Putamen (tissue), 1 donor: ENCODE data around the gene SLC25A15.
"Not testable (repeated sequence)": the region's sequence is repeated elsewhere in the genome, so short reads cannot be mapped to it uniquely, and the experiment has no call there.

Experiments used
- DNase-seq: peaks from one replicate; pipeline ENCODE4 v3.0.0-alpha.2; 2016; ENCODE audit warnings: low spot score

The SLC25A15 gene

GRCh38 chr13:40781717-40782116 is 7.7 kb upstream of the SLC25A15 start:
- no peak for DNase-seq

GRCh38 chr13:40782971-40783370 is 6.4 kb upstream of the SLC25A15 start:
- DNase-seq = not testable (repeated sequence)

GRCh38 chr13:40784540-40784939 is 4.9 kb upstream of the SLC25A15 start:
- DNase-seq = no peak

- DNase-seq = no peak
These were observed 2.8 kb upstream of the SLC25A15 start for GRCh38 chr13:40786568-40786996.

- no peak for DNase-seq
These were observed 2.3 kb upstream of the SLC25A15 start for GRCh38 chr13:40787062-40787461.

- DNase-seq = not testable (repeated sequence)
These were observed 704 bp upstream of the SLC25A15 start for GRCh38 chr13:40788540-40789274.

- DNase-seq = no peak
These were observed 774 bp downstream of the SLC25A15 start for GRCh38 chr13:40790154-40790616.

- DNase-seq = no peak
These were observed 3.1 kb downstream of the SLC25A15 start for GRCh38 chr13:40792284-40793051.

GRCh38 chr13:40793339-40793738 is 3.9 kb downstream of the SLC25A15 start:
- no peak for DNase-seq

- no peak for DNase-seq
These were observed 5.3 kb downstream of the SLC25A15 start for GRCh38 chr13:40794414-40795368.

- no peak for DNase-seq
These were observed 7.2 kb downstream of the SLC25A15 start for GRCh38 chr13:40796649-40797048.

GRCh38 chr13:40798380-40798779 is 9.0 kb downstream of the SLC25A15 start:
- no peak for DNase-seq

GRCh38 chr13:40799508-40799907 is 10.1 kb downstream of the SLC25A15 start:
- no peak for DNase-seq

- DNase-seq = no peak
These were observed 11.1 kb downstream of the SLC25A15 start for GRCh38 chr13:40800559-40800958.

GRCh38 chr13:40801255-40802217 is 12.1 kb downstream of the SLC25A15 start:
- DNase-seq = no peak

- DNase-seq = no peak
These were observed 13.9 kb downstream of the SLC25A15 start for GRCh38 chr13:40803316-40803715.

GRCh38 chr13:40806241-40806640 is 16.8 kb downstream of the SLC25A15 start:
- no peak for DNase-seq

GRCh38 chr13:40809471-40809870 is 20.1 kb downstream of the SLC25A15 start:
- DNase-seq = no peak

- no peak for DNase-seq
These were observed 22.7 kb downstream of the SLC25A15 start for GRCh38 chr13:40812102-40812501.

- no peak for DNase-seq
These were observed 23.5 kb downstream of the SLC25A15 start for GRCh38 chr13:40812724-40813445.
